Activated naive CD4-positive, alpha-beta T cell treated with anti-CD3 and anti-CD28 coated beads, Interleukin-2, amount 10 ng/mL, durations not matched to agents 7 days and 5 days (primary cell): ENCODE data around the gene SSBP3.

ENCODE experiments used
- CTCF ChIA-PET: fragments of 350-600 bp; sonication (Branson Sonifier 250); formaldehyde crosslinking; loops from one replicate; lab custom pipeline; 2021; ENCODE audit warnings: antibody characterized with exemption; lab: Charles Lee
- DNase-seq: peaks from one replicate; pipeline ENCODE4 v3.0.0-alpha.2; 2020
- H3K27ac Mint-ChIP-seq: one replicate; pipeline ENCODE4 v1.8.0; 2021; ENCODE audit warnings: mild to moderate bottlenecking, moderate library complexity, mixed read lengths
- H3K27me3 Mint-ChIP-seq: one replicate; pipeline ENCODE4 v1.8.0; 2021; ENCODE audit warnings: mild to moderate bottlenecking, mixed read lengths
- H3K36me3 Mint-ChIP-seq: one replicate; pipeline ENCODE4 v1.8.0; 2021; ENCODE audit warnings: mixed read lengths
- H3K4me1 Mint-ChIP-seq: one replicate; pipeline ENCODE4 v1.8.0; 2021; ENCODE audit warnings: mixed read lengths
- H3K4me3 Mint-ChIP-seq: one replicate; pipeline ENCODE4 v1.8.0; 2021; ENCODE audit warnings: mild to moderate bottlenecking, moderate library complexity, mixed read lengths
- H3K9me3 Mint-ChIP-seq: one replicate; pipeline ENCODE4 v1.8.0; 2021; ENCODE audit warnings: mixed read lengths

Gene SSBP3

DNA sequence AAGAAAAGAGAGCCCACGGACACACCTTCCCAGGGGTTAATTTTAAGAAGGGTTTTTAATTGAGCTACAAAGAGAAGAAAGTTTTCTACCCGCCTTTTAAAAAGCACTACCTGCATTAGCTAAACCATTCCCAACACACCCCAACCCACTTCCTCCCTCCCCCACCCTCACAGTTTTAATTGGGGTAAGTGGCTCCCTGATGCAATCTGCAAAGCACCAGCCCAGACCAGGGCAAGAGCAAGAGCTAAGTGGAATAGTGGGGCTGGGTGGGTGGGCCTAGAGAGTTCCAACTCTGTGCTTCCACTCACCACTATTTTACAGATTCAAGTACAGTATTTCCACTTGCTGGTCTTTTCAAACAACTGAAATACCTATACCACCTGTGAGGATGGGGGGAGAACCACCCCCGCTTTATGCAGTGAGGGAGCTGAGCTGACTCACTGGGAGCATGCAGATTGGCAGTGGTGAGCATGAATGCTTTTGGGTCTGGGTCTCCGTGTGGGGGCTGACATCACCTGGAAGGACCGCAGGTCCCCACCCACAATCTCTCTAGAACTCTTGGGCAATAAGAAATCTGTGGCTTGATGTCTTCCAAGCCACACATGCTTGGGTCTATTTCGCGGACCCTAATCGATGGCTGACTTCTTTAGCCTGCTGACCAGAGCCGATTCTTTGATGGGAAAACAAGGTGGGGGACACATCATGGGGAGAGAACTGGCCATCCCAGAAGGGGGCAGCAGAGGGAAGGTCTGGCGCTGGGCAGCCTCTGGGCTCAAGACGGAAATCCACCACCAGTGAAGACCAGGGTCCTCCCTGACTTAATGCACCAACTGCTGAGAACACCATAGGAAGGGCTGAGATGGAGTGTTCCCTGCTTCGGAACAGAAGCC is 95.5 kb downstream of the SSBP3 start:
- no peaks in the 10 kb centered on the region for H3K9me3 Mint-ChIP-seq
- no peak for DNase-seq
- H3K27ac Mint-ChIP-seq = peak overlapping the region; percentile 77
- H3K4me3 Mint-ChIP-seq = peak overlapping the region; percentile 37
- H3K36me3 Mint-ChIP-seq = peaks cover 22% of the 10 kb centered on the region
- CTCF ChIA-PET = interaction anchor here (0.8 to 1.6 kb wide), 5 partner anchors 8 to 280 kb away, joined by 3 to 4 read pairs (median 3); no protein-coding TSS in a partner anchor
- H3K27me3 Mint-ChIP-seq = no peaks in the 10 kb centered on the region
- peaks cover 60% of the 10 kb centered on the region for H3K4me1 Mint-ChIP-seq

DNA sequence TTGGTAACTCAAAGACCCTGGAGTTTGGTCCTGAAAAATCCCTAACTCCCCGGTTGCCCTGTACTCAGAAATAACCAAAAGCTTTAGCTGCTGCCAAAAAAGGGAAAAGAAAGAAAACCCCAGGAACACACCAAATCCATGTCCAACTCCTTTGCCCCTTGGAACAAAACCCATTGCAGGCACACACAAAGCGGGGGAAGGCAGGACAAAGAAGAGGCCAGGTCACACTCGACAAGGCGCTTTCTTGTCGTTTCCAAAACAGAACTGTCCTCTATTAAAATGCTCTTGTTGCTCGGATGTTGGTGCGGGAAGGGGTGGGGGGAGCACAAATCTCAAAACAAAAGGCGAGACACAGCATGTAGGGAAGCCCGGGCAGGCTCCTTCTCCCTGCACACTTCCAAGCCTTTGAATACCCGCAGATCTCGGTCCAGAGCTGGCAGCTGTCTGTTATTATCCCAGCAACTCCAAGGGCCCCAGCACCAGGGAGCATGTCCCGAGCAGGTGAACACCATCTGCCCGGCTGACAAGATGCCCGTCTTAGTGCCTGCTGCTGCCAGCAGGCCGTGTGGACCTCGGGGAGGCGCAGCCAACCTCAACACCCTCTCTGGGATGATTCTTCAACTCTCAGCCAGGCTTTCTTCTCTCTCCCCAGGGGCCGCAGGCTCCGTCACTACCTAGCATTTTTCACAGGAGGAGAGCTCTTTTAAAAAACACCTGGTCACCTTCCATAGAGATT is 96.4 kb downstream of the SSBP3 start:
- H3K27ac Mint-ChIP-seq = peak overlapping the region; percentile 77
- H3K27me3 Mint-ChIP-seq = no peaks in the 10 kb centered on the region
- peaks cover 22% of the 10 kb centered on the region for H3K36me3 Mint-ChIP-seq
- no peak for DNase-seq
- H3K9me3 Mint-ChIP-seq = no peaks in the 10 kb centered on the region
- H3K4me1 Mint-ChIP-seq = peaks cover 62% of the 10 kb centered on the region
- peak overlapping the region; percentile 37 for H3K4me3 Mint-ChIP-seq
- CTCF ChIA-PET = interaction anchor here (0.8 to 1.6 kb wide), 4 partner anchors 9 to 177 kb away, joined by 3 to 4 read pairs (median 3); no protein-coding TSS in a partner anchor

DNA sequence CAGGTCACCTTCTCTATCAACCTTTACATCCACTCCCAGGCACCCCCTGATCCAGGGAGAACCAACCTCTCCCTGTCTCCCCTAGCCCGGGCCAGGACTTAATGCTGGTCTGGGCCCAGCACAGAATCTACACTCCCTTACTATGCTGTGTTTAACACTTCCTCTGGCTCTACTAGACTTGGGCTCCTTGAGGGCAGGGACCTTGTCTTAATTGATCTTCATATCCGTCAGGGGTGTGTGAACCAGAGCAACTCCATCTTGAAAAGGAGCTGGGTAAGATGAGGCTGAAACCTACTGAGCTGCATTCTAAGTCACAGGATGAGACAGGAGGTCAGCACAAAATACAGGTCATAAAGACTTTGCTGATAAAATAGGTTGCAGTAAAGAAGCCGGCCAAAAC is 98.9 kb downstream of the SSBP3 start:
- Mint-ChIP-seq H3K4me3 (no peak overlapping the region), H3K4me1 (peaks cover 59% of the 10 kb centered on the region), H3K36me3 (peaks cover 19% of the 10 kb centered on the region), H3K9me3 (no peaks in the 10 kb centered on the region), H3K27me3 (no peaks in the 10 kb centered on the region), H3K27ac (peak overlapping the region; percentile 42)
- CTCF ChIA-PET = interaction anchor here (1.3 kb wide), 1 partner anchor 127 kb away, joined by 4 read pairs; no protein-coding TSS in a partner anchor
- DNase-seq = no peak

DNA sequence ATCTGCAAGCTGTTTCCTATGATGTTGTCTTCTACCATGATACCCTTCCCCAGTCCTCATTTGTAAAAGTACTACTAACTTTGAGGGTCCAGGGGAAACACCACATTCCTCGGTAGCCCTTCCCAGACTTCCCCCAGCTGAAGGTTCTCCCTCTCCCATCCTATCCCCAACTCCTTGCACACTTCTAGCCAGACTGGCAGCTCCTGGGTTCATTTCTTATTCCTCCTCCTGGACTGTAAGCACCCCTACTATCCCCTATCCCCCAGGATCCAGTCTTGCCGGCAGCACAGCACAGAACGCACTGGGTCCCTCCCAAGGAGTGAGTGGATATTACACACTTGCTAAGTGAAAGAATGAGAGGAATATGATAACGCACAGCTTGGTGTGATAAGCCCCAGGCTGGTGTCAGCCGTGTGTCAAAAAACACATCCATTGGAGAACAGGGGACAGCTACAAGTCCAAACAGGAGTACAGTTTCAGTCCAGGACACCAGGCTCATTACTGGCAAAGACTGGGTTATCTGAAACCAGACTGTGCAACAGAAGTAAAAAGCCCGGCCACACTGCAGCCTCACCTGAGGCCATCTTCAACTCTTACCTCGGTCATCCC is 100.2 kb downstream of the SSBP3 start:
- no peaks in the 10 kb centered on the region for H3K27me3 Mint-ChIP-seq
- no peaks in the 10 kb centered on the region for H3K9me3 Mint-ChIP-seq
- H3K4me1 Mint-ChIP-seq = peaks cover 54% of the 10 kb centered on the region
- peaks cover 16% of the 10 kb centered on the region for H3K36me3 Mint-ChIP-seq
- CTCF ChIA-PET = no interaction called here
- no peak overlapping the region for H3K27ac Mint-ChIP-seq
- no peak for DNase-seq
- H3K4me3 Mint-ChIP-seq = no peak overlapping the region

DNA sequence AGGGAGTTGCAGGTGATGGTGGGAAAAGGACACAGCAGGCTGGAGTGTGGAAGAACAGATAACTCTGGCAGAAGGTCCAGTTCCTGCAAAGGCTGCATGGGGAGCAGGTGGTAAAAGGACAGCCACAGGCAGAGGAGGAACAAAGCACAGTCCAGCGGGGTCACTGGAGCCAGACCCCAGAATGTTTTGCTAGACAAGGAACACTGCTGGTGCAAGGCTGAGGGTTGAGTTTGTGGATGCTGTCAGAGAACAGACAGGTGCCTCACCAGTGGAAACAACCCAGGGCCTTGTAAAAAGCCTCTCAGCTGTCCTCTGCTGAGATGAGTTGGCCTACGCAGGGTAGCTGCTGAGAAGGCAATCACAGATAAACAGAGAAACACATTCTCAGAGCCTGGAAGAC is 101.7 kb downstream of the SSBP3 start:
- Mint-ChIP-seq H3K4me1 (peaks cover 44% of the 10 kb centered on the region), H3K27me3 (no peaks in the 10 kb centered on the region), H3K4me3 (no peak overlapping the region), H3K27ac (no peak overlapping the region), H3K36me3 (peaks cover 8% of the 10 kb centered on the region), H3K9me3 (no peaks in the 10 kb centered on the region)
- CTCF ChIA-PET = no interaction called here
- DNase-seq = no peak

DNA sequence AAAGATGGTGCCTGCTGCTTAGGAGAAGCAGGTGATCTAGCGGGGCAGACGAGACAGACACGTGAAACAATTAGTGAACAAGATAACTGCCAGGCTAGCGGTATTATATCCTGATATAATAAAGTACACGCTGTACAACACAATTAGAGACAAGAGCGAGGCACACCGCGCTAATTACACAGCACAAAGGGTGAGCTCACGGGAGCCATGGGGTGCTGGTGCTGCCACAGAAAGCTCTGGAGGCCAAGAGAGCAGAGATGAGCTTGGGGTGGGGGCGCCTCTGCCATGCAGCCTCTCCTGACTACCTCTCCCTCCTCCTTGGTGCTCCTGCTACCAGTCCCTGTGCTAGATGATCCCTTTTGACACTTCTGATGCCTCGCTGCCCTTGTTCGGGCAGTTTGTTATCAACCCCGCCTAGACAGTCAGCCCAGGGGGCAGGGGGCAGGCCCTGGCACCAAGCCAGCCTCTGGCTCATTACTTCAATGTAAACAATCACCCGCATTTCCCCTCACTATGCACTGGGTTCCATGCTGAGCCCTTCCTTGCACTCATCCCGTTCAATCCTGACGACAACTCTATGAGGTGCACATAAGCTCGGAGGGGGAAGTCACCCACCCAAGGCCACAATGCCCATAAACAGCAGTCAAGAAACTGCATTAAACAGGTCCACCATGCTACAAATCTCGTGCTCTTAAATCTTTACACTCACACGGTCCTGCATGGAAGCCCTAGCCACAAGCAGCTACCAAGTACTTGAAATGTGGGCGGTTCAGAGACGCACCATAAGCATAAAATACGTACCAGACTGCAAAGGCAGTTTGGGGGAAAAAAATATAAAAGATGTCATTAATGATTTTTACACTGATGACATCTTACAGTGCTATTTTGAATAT is 103.0 kb downstream of the SSBP3 start:
- no peaks in the 10 kb centered on the region for H3K27me3 Mint-ChIP-seq
- no peak for DNase-seq
- no peaks in the 10 kb centered on the region for H3K9me3 Mint-ChIP-seq
- CTCF ChIA-PET = interaction anchor here (0.7 kb wide), 1 partner anchor 37 kb away, joined by 3 read pairs; no protein-coding TSS in a partner anchor
- H3K27ac Mint-ChIP-seq = no peak overlapping the region
- H3K4me3 Mint-ChIP-seq = no peak overlapping the region
- peaks cover 5% of the 10 kb centered on the region for H3K36me3 Mint-ChIP-seq
- peaks cover 47% of the 10 kb centered on the region for H3K4me1 Mint-ChIP-seq

DNA sequence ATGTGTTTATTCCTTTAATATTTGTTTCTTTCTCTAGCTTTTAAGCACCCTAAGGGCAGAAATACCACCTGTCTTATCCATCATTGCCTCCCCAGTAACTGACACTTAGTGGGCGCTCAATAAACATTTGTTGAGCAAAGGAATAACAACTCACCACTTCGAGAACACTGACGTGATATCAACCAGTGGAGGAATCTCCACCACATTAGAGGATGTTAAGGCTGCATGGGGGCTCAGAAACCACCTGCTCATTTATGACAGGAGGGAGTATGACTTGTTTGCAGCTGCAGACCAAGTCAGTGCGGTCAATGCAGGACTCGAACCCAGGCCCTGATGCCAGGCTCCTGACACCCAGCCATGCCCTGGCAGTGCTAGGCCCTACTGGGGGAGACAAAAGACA is 103.6 kb downstream of the SSBP3 start:
- H3K36me3 Mint-ChIP-seq = peaks cover 5% of the 10 kb centered on the region
- CTCF ChIA-PET = no interaction called here
- H3K27ac Mint-ChIP-seq = no peak overlapping the region

DNA sequence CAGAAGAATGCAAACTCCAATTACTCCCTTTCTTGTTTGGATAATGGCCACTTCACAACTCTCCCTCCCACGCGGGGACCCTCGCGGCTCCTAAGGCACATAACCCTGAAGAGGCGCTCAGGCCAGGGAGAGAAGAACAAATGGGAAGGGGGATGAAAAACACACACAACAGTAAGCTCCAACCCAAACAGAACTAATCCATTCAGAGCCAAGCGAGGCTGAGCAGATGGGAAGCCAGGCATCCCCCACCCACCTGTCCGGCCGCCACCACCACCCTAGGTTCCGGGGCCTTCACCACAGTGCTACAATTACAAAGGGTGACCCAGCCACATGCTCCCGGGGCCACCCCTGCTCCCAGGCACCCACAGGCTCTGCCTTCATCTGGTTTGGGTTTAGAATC is 104.7 kb downstream of the SSBP3 start:
- CTCF ChIA-PET = no interaction called here
- Mint-ChIP-seq H3K27ac (no peak overlapping the region), H3K36me3 (peaks cover 2% of the 10 kb centered on the region), H3K9me3 (no peaks in the 10 kb centered on the region), H3K4me3 (no peak overlapping the region), H3K27me3 (no peaks in the 10 kb centered on the region), H3K4me1 (peaks cover 46% of the 10 kb centered on the region)
- DNase-seq = no peak

More for the DNA sequence above, 103.6 kb downstream of the SSBP3 start:
- Mint-ChIP-seq H3K4me3 (no peak overlapping the region), H3K27me3 (no peaks in the 10 kb centered on the region), H3K4me1 (peaks cover 52% of the 10 kb centered on the region), H3K9me3 (no peaks in the 10 kb centered on the region)
- no peak for DNase-seq

DNA sequence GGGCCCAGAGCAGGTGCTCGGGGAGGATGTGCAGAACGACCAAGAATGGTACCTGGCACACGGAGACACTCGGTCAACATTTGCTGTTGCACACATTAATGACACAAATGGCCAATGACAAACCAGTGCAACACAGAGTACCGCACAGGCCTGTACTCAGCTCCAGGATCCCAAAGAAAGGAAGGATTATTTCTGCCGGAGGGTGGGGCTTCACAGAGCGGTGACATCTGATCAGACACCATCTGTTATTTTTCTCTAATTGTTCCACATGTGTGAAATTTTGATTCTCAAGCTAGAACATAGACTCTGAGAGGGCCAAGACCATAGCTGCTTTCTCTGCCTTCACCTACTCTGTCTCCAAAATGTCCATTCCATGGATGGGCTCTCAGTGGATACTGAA is 105.8 kb downstream of the SSBP3 start:
- no peak overlapping the region for H3K4me3 Mint-ChIP-seq
- DNase-seq = no peak
- H3K27me3 Mint-ChIP-seq = no peaks in the 10 kb centered on the region
- CTCF ChIA-PET = no interaction called here
- H3K27ac Mint-ChIP-seq = no peak overlapping the region
- H3K36me3 Mint-ChIP-seq = peaks cover 4% of the 10 kb centered on the region
- H3K9me3 Mint-ChIP-seq = no peaks in the 10 kb centered on the region
- H3K4me1 Mint-ChIP-seq = peaks cover 51% of the 10 kb centered on the region

DNA sequence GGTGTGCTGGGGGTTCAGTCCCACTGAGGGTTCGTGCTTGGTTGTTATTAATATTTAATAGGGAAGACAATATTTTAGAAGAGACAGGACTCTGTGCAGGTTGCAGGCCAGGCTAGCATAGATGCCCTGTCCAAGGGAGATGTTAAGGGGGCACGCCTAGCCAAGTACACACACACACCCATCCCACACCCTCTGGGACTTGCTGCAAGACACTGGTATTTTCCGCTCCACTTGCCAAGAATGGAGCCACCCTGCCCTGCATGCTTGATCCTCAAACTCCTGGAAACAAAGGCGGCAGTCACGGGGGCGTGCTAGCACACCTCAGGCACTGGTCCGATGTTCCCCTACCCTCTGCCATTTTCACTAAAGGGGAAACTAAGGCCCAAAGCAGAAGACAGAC is 107.2 kb downstream of the SSBP3 start:
- no peaks in the 10 kb centered on the region for H3K27me3 Mint-ChIP-seq
- H3K27ac Mint-ChIP-seq = no peak overlapping the region
- H3K4me1 Mint-ChIP-seq = peaks cover 60% of the 10 kb centered on the region
- CTCF ChIA-PET = interaction anchor here (0.6 kb wide), 1 partner anchor 14 kb away, joined by 3 read pairs; no protein-coding TSS in a partner anchor
- H3K9me3 Mint-ChIP-seq = no peaks in the 10 kb centered on the region
- H3K4me3 Mint-ChIP-seq = no peak overlapping the region
- no peak for DNase-seq
- H3K36me3 Mint-ChIP-seq = peaks cover 4% of the 10 kb centered on the region

DNA sequence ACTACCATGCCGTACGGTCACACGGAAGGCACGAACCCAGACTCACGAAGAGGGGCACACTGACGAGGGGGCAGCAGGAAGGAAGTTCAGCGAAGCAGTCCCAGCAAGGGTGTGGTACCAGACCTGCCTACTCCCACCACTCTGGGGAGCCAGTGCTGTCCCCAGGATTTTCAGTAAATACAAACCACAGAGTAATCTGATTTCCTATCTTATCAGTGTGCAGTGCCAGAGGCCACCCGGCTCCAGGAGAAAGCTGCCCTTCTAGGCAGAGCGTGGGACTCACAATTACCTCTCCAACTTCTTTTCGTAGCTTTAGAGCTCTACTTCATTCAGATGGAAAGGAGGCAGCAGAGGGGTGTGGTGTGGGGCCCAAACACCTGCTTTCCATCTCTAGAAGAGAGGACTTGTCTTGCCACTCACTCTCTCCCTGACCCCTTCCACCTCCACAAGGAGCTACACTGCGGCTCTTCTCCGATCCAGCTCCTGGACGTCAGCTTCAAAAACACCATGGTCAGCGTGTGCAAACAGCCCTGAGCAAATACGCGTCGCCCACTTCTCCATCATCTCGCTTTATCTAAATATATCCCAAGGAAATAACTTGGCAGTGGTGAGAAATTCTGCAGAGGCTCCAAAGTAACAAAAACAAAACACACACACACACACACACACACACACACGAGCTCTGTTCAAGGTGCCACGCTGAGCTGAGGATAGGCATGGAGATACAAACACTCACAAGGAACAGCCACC is 107.7 kb downstream of the SSBP3 start:
- CTCF ChIA-PET = interaction anchor here (0.6 to 1.2 kb wide), 3 partner anchors 10 to 58 kb away, joined by 3 read pairs; no protein-coding TSS in a partner anchor
- no peak for DNase-seq
- Mint-ChIP-seq H3K4me3 (no peak overlapping the region), H3K4me1 (peaks cover 58% of the 10 kb centered on the region), H3K27me3 (no peaks in the 10 kb centered on the region), H3K27ac (peak overlapping the region; percentile 61), H3K36me3 (peaks cover 4% of the 10 kb centered on the region), H3K9me3 (no peaks in the 10 kb centered on the region)

DNA sequence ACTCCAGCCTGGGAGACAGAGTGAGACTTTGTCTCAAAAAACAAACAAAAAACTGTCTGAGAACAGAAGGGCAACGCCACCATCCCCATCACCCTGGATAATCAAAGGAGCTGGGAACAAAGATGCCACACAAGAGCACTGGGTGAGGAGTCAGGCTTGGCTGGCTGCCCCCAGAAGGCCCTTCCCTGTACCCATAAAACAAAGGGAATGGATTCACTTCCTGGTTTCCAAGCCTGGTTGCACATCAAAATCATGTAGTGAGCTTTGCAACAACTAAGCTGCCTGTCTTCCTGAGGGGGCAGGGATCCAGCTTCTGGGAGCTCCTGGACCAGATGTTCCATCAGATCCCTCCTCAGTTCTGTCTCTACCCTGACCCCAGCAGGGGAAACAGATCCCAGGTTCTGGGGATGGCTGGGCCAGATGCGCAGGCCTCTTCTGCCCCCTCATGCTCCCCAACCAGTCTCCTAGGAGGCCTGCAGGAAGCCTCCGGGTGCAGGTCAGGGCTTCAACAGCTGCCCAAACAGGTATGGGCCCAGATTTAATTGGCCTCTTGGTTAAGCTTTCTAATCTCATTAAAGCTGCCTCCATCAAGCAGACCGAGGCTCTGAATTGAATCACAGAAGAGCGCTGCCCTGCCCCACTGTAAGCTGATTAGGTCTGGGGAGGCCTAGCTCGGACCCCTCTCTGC is 108.5 kb downstream of the SSBP3 start:
- Mint-ChIP-seq H3K36me3 (peaks cover 4% of the 10 kb centered on the region), H3K4me3 (no peak overlapping the region), H3K4me1 (peaks cover 55% of the 10 kb centered on the region), H3K27ac (no peak overlapping the region), H3K9me3 (no peaks in the 10 kb centered on the region), H3K27me3 (no peaks in the 10 kb centered on the region)
- DNase-seq = no peak
- CTCF ChIA-PET = interaction anchor here (0.8 to 1.2 kb wide), 2 partner anchors 10 to 59 kb away, joined by 3 read pairs; no protein-coding TSS in a partner anchor
